Keratinocyte (primary cell): ENCODE measurements around the gene TADA3.

ENCODE experiments used
- EZH2 ChIP-seq: IDR thresholded peaks from one replicate; pipeline ENCODE4 v1.6.1; 2012; ENCODE audit warnings: inconsistent platforms, mild to moderate bottlenecking, low read length, moderate library complexity
- TF ChIP-seq, protein P1 (sequence below), 3 experiments: IDR thresholded peaks in 1 of 3; conservative IDR thresholded peaks in 1 of 3; optimal IDR thresholded peaks in 1 of 3; 2 replicates in 2 of 3; 3 replicates in 1 of 3; pipeline versions ENCODE3 to v1.5.1; 2011; ENCODE audit warnings: low read length in 3 of 3, mild to moderate bottlenecking in 3 of 3, moderate library complexity in 2 of 3, control low read depth in 1 of 3, inconsistent platforms in 1 of 3; ENCODE audit not compliant: insufficient read depth in 2 of 3; ENCODE audit errors: extremely low read depth in 1 of 3

DNA sequence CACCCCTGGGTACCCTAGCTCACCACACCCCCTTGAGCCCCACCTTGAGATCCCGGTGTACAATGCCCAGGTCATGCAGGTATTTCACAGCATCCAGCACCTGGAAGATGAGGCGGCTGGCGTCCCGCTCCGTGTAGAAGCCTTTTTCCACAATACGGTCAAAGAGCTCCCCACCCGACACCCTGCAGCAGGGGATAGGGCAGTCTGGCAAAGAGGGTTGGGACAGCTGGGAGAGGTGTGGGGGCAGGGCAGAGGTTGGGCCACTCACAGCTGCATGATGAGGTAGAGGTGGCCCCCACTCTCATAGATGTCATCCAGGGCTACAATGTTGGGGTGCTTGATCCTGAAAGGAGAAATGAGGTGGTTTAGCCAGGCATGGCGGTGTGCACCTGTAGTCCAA is 29.4 kb downstream of the TADA3 start:
- TF ChIP-seq, protein P1, sequence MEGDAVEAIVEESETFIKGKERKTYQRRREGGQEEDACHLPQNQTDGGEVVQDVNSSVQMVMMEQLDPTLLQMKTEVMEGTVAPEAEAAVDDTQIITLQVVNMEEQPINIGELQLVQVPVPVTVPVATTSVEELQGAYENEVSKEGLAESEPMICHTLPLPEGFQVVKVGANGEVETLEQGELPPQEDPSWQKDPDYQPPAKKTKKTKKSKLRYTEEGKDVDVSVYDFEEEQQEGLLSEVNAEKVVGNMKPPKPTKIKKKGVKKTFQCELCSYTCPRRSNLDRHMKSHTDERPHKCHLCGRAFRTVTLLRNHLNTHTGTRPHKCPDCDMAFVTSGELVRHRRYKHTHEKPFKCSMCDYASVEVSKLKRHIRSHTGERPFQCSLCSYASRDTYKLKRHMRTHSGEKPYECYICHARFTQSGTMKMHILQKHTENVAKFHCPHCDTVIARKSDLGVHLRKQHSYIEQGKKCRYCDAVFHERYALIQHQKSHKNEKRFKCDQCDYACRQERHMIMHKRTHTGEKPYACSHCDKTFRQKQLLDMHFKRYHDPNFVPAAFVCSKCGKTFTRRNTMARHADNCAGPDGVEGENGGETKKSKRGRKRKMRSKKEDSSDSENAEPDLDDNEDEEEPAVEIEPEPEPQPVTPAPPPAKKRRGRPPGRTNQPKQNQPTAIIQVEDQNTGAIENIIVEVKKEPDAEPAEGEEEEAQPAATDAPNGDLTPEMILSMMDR (optimal IDR thresholded peaks at IDR 0.05 in 1 of 3, IDR thresholded peaks at IDR 0.05 in 1 of 3, conservative IDR thresholded peaks at IDR 0.05 in 1 of 3; ENCODE audit: extremely low read depth in 1 of 3, insufficient read depth in 2 of 3, low read length in 3 of 3), result no peak
- TF ChIP-seq EZH2, result no peak
